ENCODE measurements around the gene TREML2. TPM values are rescaled to one million over a fixed set of nuclear protein-coding genes. Genes with fewer than 3 reads are reported as not detected.

TREML2 gene
- total RNA-seq, 3 donors from 2014 or later: not detected

GRCh38 chr6:41163419-41163717 lies 37.6 kb downstream of the TREML2 start:
- Histone ChIP-seq H3K4me1 (ENCODE audit: low read depth) (no peaks in the 10 kb centered on the region), H3K36me3 (ENCODE audit: low read depth) (no peaks in the 10 kb centered on the region), H3K9me3 (no peaks in the 10 kb centered on the region), H3K4me3 (no peak overlapping the region)
- ATAC-seq: no peak
- DNase-seq: no peak
- intact Hi-C loops (cut with DNase I, micrococcal nuclease): no loop called here
- no peak for TF ChIP-seq CTCF (IDR thresholded peaks at IDR 0.05)

GRCh38 chr6:41162687-41163418 lies 38.1 kb downstream of the TREML2 start, which contains the start of gene TREM2:
TREM2 (minus strand) TSS chr6:41163116; CDS start chr6:41163082, 34 bp downstream.
- no peaks in the 10 kb centered on the region for H3K36me3 ChIP-seq (ENCODE audit: low read depth)
- TF ChIP-seq CTCF (IDR thresholded peaks at IDR 0.05): no peak
- H3K4me3 ChIP-seq: no peak within 1 kb of the TSS
- DNase-seq: no peak
- H3K9me3 ChIP-seq: no peaks in the 10 kb centered on the region
- intact Hi-C loops (cut with DNase I, micrococcal nuclease): no loop called here
- no peaks in the 10 kb centered on the region for H3K4me1 ChIP-seq (ENCODE audit: low read depth)
- ATAC-seq: no peak

GRCh38 chr6:41161851-41162552 lies 38.9 kb downstream of the TREML2 start:
- H3K4me3 ChIP-seq: no peak overlapping the region

GRCh38 chr6:41161380-41161779 lies 39.6 kb downstream of the TREML2 start:
- no peak for DNase-seq

More at GRCh38 chr6:41161851-41162552, 38.9 kb downstream of the TREML2 start:
- intact Hi-C loops (cut with DNase I, micrococcal nuclease): no loop called here
- no peak for TF ChIP-seq CTCF (IDR thresholded peaks at IDR 0.05)
- Histone ChIP-seq H3K9me3 (no peaks in the 10 kb centered on the region), H3K36me3 (ENCODE audit: low read depth) (no peaks in the 10 kb centered on the region), H3K4me1 (ENCODE audit: low read depth) (no peaks in the 10 kb centered on the region)
- ATAC-seq: no peak
- no peak for DNase-seq

GRCh38 chr6:41160933-41161332 lies 40.0 kb downstream of the TREML2 start:
- no peaks in the 10 kb centered on the region for H3K4me1 ChIP-seq (ENCODE audit: low read depth)
- intact Hi-C loops (cut with DNase I, micrococcal nuclease): no loop called here
- ATAC-seq: no peak
- TF ChIP-seq CTCF (IDR thresholded peaks at IDR 0.05): no peak
- no peak overlapping the region for H3K4me3 ChIP-seq
- H3K36me3 ChIP-seq (ENCODE audit: low read depth): no peaks in the 10 kb centered on the region
- H3K9me3 ChIP-seq: no peaks in the 10 kb centered on the region
- DNase-seq: no peak

More at GRCh38 chr6:41161380-41161779, 39.6 kb downstream of the TREML2 start:
- Histone ChIP-seq H3K9me3 (no peaks in the 10 kb centered on the region), H3K36me3 (ENCODE audit: low read depth) (no peaks in the 10 kb centered on the region), H3K4me1 (ENCODE audit: low read depth) (no peaks in the 10 kb centered on the region), H3K4me3 (no peak overlapping the region)
- intact Hi-C loops (cut with DNase I, micrococcal nuclease): no loop called here
- ATAC-seq: no peak
- no peak for TF ChIP-seq CTCF (IDR thresholded peaks at IDR 0.05)
